SK-N-DZ (cell line): Measurements from ENCODE around the gene HMG20A. TPM values are rescaled to one million over a fixed set of nuclear protein-coding genes. Genes with fewer than 3 reads are reported as not detected.
"Not testable (repeated sequence)": the region's sequence is repeated elsewhere in the genome, so short reads cannot be mapped to it uniquely, and the experiment has no call there.

Experiments
- DNase-seq: peaks from one replicate; pipeline ENCODE4 v3.0.0-alpha.2; 2015; ENCODE audit warnings: low spot score
- polyA plus RNA-seq, 2 experiments: library from polyadenylated mRNA; depleted of rRNA; stranded (reverse); fragments of >200 nt; gene quantifications; 2 replicates each; pipeline ENCODE4 v1.2.3, GENCODE V29; 2014

The HMG20A gene
- polyA plus RNA-seq (2014; cell fraction: cytosol; rRNA removed) = 29.4 and 40.4 TPM in 2 replicates
- 21.9 and 31.1 TPM in 2 replicates for polyA plus RNA-seq (2014; cell fraction: nucleus; rRNA removed)

GRCh38 chr15:77420610-77421369, at the start of gene HMG20A:
Gene HMG20A (plus strand): TSS chr15:77420888. CDS start chr15:77458408, 37,520 bp downstream.
- DNase-seq = peak; percentile 96

DNA sequence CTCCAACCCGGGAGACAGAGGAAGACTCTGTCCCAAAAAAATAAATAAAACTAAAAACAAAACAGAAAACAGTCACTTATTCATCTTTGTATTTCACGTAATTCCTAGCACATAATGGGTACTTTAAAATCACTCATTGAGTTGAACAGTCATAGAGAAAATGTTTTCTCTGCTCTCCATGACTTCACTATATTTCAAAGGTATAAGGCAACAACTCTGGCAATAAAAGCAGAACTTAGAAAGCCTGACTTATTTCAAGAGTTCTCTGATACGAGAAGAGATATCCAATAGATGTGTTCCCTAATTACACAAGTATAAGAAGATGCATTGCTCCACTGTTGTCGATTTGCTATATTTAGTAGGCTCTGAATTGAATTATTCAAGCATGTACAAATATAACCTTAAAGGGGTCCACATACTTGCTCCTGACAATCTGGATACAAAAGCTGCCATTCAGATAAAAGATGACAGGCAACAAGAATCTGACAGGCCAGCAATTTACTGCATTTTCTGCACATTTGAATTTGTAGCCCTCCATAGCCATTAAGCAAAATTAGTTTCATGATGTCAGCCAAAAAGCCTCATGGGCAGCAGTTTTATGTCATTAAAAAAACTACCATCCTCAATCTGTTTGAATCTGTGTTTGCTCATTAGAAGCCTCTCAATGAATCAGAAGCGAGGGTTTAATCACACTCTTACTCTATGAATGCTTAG, 48.7 kb upstream of the HMG20A start:
- no peak for DNase-seq

- no peak for DNase-seq
Measured at GRCh38 chr15:77373441-77373840, 47.2 kb upstream of the HMG20A start.

GRCh38 chr15:77375133-77375532, 45.6 kb upstream of the HMG20A start:
- no peak for DNase-seq

GRCh38 chr15:77376770-77377169, 43.9 kb upstream of the HMG20A start:
- no peak for DNase-seq

GRCh38 chr15:77380033-77380432, 40.7 kb upstream of the HMG20A start:
- DNase-seq = no peak

GRCh38 chr15:77384086-77384485, 36.6 kb upstream of the HMG20A start:
- no peak for DNase-seq

GRCh38 chr15:77384589-77385359, 35.9 kb upstream of the HMG20A start:
- no peak for DNase-seq

DNA sequence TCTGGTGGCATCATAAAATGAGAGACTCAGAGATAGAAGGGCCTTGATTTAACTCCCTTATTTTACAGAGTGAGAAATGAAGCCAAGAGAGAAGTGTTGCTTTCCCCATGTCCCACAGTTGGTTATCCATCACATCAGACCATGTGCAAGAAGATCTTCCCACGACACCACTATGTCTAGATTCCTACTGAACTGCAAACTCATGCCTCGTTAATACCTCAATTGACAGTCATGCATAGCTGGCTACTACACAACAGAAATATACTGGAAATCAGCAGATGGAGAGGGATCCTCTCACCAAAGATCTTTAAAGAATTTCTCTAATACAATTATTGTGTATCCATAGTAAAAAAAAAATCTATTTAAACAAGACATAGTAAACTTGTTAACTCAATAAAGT, 34.1 kb upstream of the HMG20A start:
- DNase-seq = no peak

- DNase-seq = no peak
Measured at GRCh38 chr15:77387365-77388105, 33.2 kb upstream of the HMG20A start.

DNA sequence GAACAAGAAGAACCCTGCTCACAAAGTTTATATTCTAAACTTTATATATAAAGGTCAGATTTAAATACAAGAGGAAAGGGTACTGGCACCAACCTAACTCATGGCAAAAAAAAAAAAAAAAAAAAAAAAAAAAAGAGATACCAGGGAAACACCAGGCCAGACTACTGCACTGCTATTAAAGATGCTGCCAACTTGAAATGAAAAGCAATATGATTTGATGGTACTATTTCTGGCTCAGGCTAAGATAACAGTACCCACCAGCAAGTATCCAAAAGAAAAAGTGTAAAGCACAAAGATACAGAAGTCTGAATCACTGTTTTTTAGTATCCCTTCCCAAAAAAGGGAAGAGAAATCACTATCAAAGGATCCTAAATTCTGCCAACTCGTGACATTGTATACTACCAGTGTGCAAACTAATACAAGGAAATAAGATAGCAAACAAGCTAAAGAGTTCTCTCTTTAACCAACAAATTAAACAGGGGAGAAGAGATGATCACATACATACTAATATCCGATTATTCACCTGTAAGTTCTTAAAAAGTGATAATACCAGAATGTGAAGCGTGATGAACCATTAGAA, 29.2 kb upstream of the HMG20A start:
- no peak for DNase-seq

DNA sequence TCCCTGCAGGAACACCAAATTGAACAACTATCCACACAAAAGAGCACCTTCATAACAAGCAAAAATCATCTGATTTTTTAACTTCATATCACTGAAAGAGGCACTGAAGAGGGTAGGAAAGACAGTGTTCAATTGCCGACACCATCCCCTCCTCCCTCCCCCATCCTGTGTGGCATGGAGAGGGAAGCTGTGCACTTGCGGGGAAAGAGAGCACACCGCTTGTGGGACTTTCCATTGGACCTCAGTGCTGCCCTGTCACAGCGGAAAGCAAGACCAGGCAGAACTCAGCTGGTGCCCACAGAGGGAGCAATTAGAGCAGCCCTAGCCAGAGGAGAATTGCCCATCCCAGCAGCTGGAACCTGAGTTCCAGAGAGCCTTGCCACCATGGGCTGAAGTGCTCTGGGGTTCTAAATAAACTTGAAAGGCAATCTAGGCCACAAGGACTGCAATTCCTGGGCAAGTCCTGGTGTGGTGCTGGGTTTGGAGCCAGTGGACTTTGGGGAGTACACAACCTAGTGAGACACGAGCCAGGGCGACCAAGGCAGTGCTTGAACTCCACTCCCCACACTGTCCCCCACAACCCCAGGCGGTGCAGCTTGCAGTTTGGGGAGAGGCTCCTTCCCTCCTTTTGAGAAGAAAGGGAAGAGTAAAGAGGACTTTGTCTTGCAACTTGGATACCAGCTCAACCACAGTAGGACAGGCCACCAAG, 27.8 kb upstream of the HMG20A start:
- DNase-seq = no peak

DNA sequence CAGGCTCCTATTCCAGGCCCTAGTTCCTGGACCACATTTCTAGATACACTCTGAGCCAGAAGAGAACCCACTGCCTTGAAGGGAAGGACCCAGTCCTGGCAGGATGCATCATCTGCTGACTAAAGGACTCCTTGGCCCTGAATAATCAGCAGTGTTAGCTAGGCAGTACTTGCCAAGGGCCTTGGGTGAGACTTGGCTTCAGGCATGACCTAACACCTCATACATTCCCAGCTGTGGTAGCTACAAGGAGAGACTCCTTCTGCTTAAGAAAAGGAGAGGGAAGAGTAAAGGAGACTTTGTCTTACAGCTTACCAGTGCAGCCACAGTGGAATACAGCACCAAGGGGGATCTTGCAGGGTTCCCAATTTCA, 27.2 kb upstream of the HMG20A start:
- DNase-seq = no peak

- DNase-seq = no peak
Measured at GRCh38 chr15:77395013-77395774, 25.5 kb upstream of the HMG20A start.

DNA sequence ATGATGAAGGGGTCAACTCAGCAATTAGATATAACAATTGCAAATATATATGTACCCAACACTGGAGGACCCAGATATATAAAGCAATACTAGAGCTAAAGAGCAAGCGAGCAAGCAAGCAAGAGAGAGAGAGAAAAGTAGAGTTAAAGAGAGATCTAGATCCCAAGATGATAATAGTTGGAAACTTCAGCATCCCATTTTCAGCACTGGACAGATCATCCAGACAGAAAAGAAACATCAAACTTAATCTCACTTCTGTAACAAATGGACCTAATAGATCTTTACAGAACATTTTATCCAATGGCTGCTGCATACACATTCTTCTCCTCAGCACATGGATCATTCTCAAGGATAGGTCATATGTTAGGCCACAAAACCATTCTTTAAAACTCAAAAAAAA, 24.0 kb upstream of the HMG20A start:
- DNase-seq = no peak

GRCh38 chr15:77398927-77399326, 21.8 kb upstream of the HMG20A start:
- no peak for DNase-seq

DNA sequence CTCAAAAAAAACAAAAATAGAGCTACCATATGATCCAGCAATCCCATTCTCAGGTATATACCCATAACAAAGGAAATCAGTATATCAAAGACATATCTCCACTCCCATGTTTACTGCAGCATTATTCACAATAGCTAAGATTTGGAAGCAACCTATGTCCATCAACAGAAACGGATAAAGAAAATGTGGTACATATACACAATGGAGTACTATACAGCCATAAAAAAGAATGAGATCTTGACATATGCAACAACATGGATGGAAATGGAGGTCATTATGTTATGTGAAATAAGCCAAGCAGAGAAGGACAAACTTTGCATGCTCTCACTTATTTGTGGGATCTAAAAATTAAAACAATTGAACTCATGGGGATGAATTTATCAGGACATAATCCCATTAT, 20.4 kb upstream of the HMG20A start:
- no peak for DNase-seq

GRCh38 chr15:77402740-77403379, 17.8 kb upstream of the HMG20A start:
- DNase-seq = no peak

DNA sequence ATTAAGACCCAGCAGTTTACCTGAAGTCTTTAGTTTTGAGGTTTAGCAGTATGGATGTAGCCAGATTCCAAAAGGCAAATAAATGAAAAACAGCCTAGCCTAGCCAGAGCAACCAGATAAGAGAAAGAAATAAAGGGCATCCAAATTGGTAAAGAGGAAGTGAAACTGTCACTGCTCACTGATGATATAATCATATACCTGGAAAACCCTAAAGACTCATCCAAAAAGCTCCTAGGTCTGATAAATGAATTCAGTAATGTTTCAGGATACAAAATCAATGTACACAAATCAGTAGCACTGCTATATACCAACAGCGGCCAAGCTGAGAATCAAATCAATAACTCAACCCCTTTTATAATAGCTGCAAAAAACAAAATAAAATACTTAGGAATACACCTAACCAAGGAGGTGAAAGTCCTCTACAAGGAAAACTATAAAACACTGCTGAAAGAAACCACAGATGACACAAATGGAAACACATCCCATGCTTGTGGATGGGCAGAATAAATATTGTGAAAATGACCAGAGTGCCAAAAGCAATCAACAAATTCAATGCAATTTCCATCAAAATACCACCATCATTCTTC, 14.4 kb upstream of the HMG20A start:
- not testable (repeated sequence) for DNase-seq
